Left ventricle myocardium inferior (tissue), 1 donor: Measurements from ENCODE around the gene PBX1. TPM values are rescaled to one million over a fixed set of nuclear protein-coding genes. Genes with fewer than 3 reads are reported as not detected.
A peak's percentile ranks its signal among the peaks of the same experiment; 100 is the strongest.

Source experiments
- DNase-seq: peaks from one replicate; pipeline ENCODE4 v3.0.0-alpha.2; 2020
- H3K27ac ChIP-seq: fragments of 200-600 bp; replicated peaks from 2 replicates; pipeline ENCODE4 v1.8.0; 2021
- H3K27me3 ChIP-seq: fragments of 200-600 bp; 2 replicates; pipeline ENCODE4 v1.8.0; 2021; ENCODE audit warnings: low read depth
- H3K36me3 ChIP-seq: fragments of 200-600 bp; 2 replicates; pipeline ENCODE4 v1.8.0; 2021
- H3K4me1 ChIP-seq: fragments of 200-600 bp; 2 replicates; pipeline ENCODE4 v1.8.0; 2021
- H3K4me3 ChIP-seq: fragments of 200-600 bp; 2 replicates; pipeline ENCODE4 v1.8.0; 2021; ENCODE audit warnings: mild to moderate bottlenecking, moderate library complexity
- H3K9me3 ChIP-seq: fragments of 200-600 bp; replicated peaks from 2 replicates; pipeline ENCODE4 v1.8.0; 2021
- CTCF ChIP-seq: fragments of 200-600 bp; IDR thresholded peaks from 2 replicates; pipeline ENCODE4 v1.8.0; 2021; ENCODE audit warnings: antibody characterized with exemption, mild to moderate bottlenecking, borderline replicate concordance
- intact Hi-C: fragments of 100-400 bp; cut with micrococcal nuclease; formaldehyde crosslinking; loops from one replicate; pipeline ENCODE4 v1.11.0; 2022
- total RNA-seq: library from RNA; stranded (reverse); fragmentation: NEBNext Ultra II Directional; extraction: Animal tissue kit (Norgen Biotek cat#: 25700); gene quantifications from one replicate; pipeline ENCODE4 v1.2.1, GENCODE V29; 2021
- donor health status: DM: no; HTN: yes; CAD: no; lungs with severe emphysema.

The PBX1 gene
- total RNA-seq, 1 donor from 2014 or later, result 73.2 TPM

- TF ChIP-seq CTCF, result no peak
- H3K4me3 ChIP-seq, result no peak overlapping the region
- H3K4me1 ChIP-seq, result peaks cover 93% of the 10 kb centered on the region
- DNase-seq, result peak; percentile 51
- intact Hi-C loops, result loop anchor here (10.0 kb wide), 1 partner anchor 219 kb away; no protein-coding TSS in a partner anchor
- no peaks in the 10 kb centered on the region for H3K27me3 ChIP-seq
- peak overlapping the region; percentile 81 for H3K27ac ChIP-seq
- H3K36me3 ChIP-seq, result no peaks in the 10 kb centered on the region
- no peaks in the 10 kb centered on the region for H3K9me3 ChIP-seq
These were observed 225.0 kb downstream of the PBX1 start for GRCh38 chr1:164783778-164784555.

- no peak for TF ChIP-seq CTCF
- H3K27ac ChIP-seq, result peak overlapping the region; percentile 81
- no peaks in the 10 kb centered on the region for H3K27me3 ChIP-seq
These were observed 226.0 kb downstream of the PBX1 start for GRCh38 chr1:164784960-164785359.

GRCh38 chr1:164785841-164786534 lies 227.0 kb downstream of the PBX1 start:
- Histone ChIP-seq H3K4me3 (no peak overlapping the region), H3K4me1 (peaks cover 87% of the 10 kb centered on the region), H3K36me3 (no peaks in the 10 kb centered on the region), H3K9me3 (no peaks in the 10 kb centered on the region), H3K27me3 (no peaks in the 10 kb centered on the region), H3K27ac (peak overlapping the region; percentile 81)
- no peak for TF ChIP-seq CTCF
- intact Hi-C loops, result loop anchor here (10.0 kb wide), 1 partner anchor 221 kb away; no protein-coding TSS in a partner anchor
- no peak for DNase-seq

More at GRCh38 chr1:164784960-164785359, 226.0 kb downstream of the PBX1 start:
- intact Hi-C loops, result loop anchor here (10.0 kb wide), 1 partner anchor 220 kb away; no protein-coding TSS in a partner anchor
- no peaks in the 10 kb centered on the region for H3K36me3 ChIP-seq
- no peak for DNase-seq
- H3K4me1 ChIP-seq, result peaks cover 90% of the 10 kb centered on the region
- no peaks in the 10 kb centered on the region for H3K9me3 ChIP-seq
- H3K4me3 ChIP-seq, result no peak overlapping the region

- peak; percentile 90 for TF ChIP-seq CTCF
- H3K9me3 ChIP-seq, result no peaks in the 10 kb centered on the region
- intact Hi-C loops, result loop anchor here (10.0 kb wide), 1 partner anchor 222 kb away; no protein-coding TSS in a partner anchor
- no peak overlapping the region for H3K4me3 ChIP-seq
- H3K27me3 ChIP-seq, result no peaks in the 10 kb centered on the region
- H3K4me1 ChIP-seq, result peaks cover 80% of the 10 kb centered on the region
- peak overlapping the region; percentile 81 for H3K27ac ChIP-seq
- DNase-seq, result peak; percentile 82
- no peaks in the 10 kb centered on the region for H3K36me3 ChIP-seq
These were observed 228.2 kb downstream of the PBX1 start for GRCh38 chr1:164786980-164787833.

GRCh38 chr1:164787834-164788231 lies 228.8 kb downstream of the PBX1 start:
- intact Hi-C loops, result loop anchor here (10.0 kb wide), 1 partner anchor 223 kb away; no protein-coding TSS in a partner anchor
- no peak for DNase-seq
- peaks cover 74% of the 10 kb centered on the region for H3K4me1 ChIP-seq
- H3K9me3 ChIP-seq, result no peaks in the 10 kb centered on the region
- TF ChIP-seq CTCF, result no peak
- no peak overlapping the region for H3K4me3 ChIP-seq
- H3K27me3 ChIP-seq, result no peaks in the 10 kb centered on the region
- H3K36me3 ChIP-seq, result peaks cover 6% of the 10 kb centered on the region
- peak overlapping the region; percentile 81 for H3K27ac ChIP-seq
